AG09309 (cell line): Measurements from ENCODE around the gene DDHD1.
A peak's percentile ranks its signal among the peaks of the same experiment; 100 is the strongest.
"Not testable (repeated sequence)": the region's sequence is repeated elsewhere in the genome, so short reads cannot be mapped to it uniquely, and the experiment has no call there.

Experiments used
- DNase-seq: peaks from one replicate; pipeline ENCODE4 v3.0.0-alpha.2; 2010; ENCODE audit warnings: low read depth
- H3K4me3 ChIP-seq: 2 replicates; pipeline ENCODE4 v1.5.1; 2011; ENCODE audit warnings: mild to moderate bottlenecking, low read depth, low read length, moderate library complexity; ENCODE audit not compliant: control insufficient read depth
- CTCF ChIP-seq: IDR thresholded peaks from 2 replicates; pipeline ENCODE4 v1.5.1; 2011; ENCODE audit warnings: mild to moderate bottlenecking, low read depth, low read length, inconsistent platforms; ENCODE audit not compliant: insufficient read depth, control insufficient read depth; ENCODE audit errors: missing control alignments

Gene DDHD1

GRCh38 chr14:53144244-53144643 is 8.9 kb downstream of the DDHD1 start:
- DNase-seq, result no peak
- TF ChIP-seq CTCF, result no peak
- H3K4me3 ChIP-seq, result no peak overlapping the region

DNA sequence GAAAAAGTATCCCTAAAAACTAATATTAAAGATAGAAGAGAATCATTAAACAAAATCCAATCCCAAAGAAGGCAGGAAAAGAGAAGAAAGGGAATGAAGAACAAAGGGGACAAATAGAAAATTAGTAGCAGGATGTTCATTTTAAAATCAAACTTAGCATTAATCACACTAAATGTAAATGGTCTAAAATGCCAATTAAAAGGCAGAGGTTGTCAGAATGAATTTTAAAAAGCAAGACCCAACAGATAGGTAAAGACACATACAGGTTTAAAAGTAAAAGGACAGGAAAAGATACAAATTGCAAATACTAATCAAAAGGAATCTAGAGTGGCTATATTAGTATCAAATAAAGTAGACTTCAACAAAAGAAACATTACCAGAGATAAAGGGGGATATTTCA is 12.5 kb downstream of the DDHD1 start:
- TF ChIP-seq CTCF, result no peak
- DNase-seq, result no peak
- H3K4me3 ChIP-seq, result no peak overlapping the region

- H3K4me3 ChIP-seq, result no peak overlapping the region
- DNase-seq, result no peak
- TF ChIP-seq CTCF, result no peak
Measured at GRCh38 chr14:53137568-53138203, 15.4 kb downstream of the DDHD1 start.

DNA sequence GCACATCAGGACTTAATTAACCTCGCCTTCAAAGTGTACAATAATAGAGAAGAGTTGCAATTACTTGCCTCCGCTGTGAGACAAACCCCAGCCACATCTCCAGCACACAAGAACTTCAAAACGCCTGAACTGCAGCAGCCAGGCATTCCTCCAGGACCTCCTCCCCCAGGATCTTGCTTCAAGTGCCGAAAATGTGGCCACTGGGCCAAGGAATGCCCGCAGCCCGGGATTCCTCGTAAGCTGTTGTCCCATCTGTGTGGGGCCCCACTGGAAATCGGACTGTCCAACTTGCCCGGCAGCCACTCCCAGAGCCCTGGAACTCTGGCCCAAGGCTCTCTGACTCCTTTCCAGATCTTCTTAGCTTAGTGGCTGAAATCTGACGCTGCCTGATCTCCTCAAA is 22.6 kb downstream of the DDHD1 start:
- peak; percentile 23 for DNase-seq
- H3K4me3 ChIP-seq, result not testable (repeated sequence)

DNA sequence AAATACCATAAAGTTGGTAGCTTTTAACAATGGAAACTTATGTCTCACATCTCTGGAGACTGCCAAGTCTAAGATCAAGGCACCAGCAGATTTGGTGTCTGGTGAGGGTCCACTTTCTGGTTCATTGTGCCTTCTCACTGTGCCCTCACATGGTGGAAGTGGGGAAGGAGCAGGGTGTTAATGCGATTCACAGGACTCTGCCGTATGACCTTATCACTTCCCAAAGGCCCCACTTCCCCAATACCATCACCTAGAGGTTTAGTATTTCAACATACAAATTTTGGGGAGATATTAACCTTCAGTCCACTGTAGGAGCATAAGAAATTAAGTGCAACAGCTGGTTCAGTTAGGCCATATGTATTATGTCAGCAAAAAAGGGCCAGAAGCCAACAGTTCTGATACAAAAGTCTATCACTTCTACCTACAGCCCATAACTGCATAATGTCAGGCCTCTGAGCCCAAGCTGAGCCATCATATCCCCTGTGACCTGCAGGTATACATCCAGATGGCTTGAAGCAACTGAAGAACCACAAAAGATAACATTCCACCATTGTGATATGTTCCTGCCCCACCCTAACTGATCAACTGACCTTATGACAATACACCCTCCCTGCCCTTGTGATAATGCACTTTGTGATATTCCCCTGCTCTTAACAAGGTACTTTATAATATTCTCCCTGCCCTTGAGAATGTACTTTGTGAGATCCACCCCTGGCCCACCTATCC is 24.7 kb downstream of the DDHD1 start:
- H3K4me3 ChIP-seq, result no peak overlapping the region
- DNase-seq, result no peak
- no peak for TF ChIP-seq CTCF

GRCh38 chr14:53127832-53128231 is 25.3 kb downstream of the DDHD1 start:
- no peak for TF ChIP-seq CTCF
- no peak overlapping the region for H3K4me3 ChIP-seq
- no peak for DNase-seq

GRCh38 chr14:53127151-53127550 is 26.0 kb downstream of the DDHD1 start:
- no peak overlapping the region for H3K4me3 ChIP-seq
- TF ChIP-seq CTCF, result no peak
- DNase-seq, result no peak
